MM.1S (cell line): ENCODE data around the gene ADAMTS2.

Experiments used
- DNase-seq: peaks from one replicate; pipeline ENCODE4 v3.0.0-alpha.2; 2015
- H2AFZ ChIP-seq: fragments of 300-600 bp; sonication (generic); 2 replicates; pipeline ENCODE4 v1.6.0; 2016; ENCODE audit warnings: antibody characterized with exemption, low read length
- H3F3A ChIP-seq: fragments of 300-600 bp; sonication (generic); 2 replicates; pipeline ENCODE4 v1.6.1; 2016; ENCODE audit warnings: mild to moderate bottlenecking, antibody characterized with exemption, low read length, moderate library complexity, mixed read lengths; ENCODE audit not compliant: insufficient read depth
- H3K27ac ChIP-seq: fragments of 300-600 bp; sonication (generic); 2 replicates; pipeline ENCODE4 v1.5.1; 2016; ENCODE audit warnings: mild to moderate bottlenecking, low read length
- H3K27me3 ChIP-seq: fragments of 300-600 bp; sonication (generic); replicated peaks from 2 replicates; pipeline ENCODE4 v1.6.0; 2016; ENCODE audit warnings: low read length; ENCODE audit not compliant: insufficient read depth
- H3K36me3 ChIP-seq: fragments of 300-600 bp; sonication (generic); replicated peaks from 2 replicates; pipeline ENCODE4 v1.6.1; 2016; ENCODE audit warnings: mild to moderate bottlenecking, low read length, mixed read lengths; ENCODE audit not compliant: insufficient read depth
- H3K4me1 ChIP-seq: fragments of 300-600 bp; sonication (generic); 2 replicates; pipeline ENCODE4 v1.6.1; 2016; ENCODE audit warnings: low read length, mixed read lengths
- H3K4me2 ChIP-seq: fragments of 300-600 bp; sonication (generic); 2 replicates; pipeline ENCODE4 v1.6.0; 2016; ENCODE audit warnings: low read depth, low read length
- H3K4me3 ChIP-seq: fragments of 300-600 bp; sonication (generic); 2 replicates; pipeline ENCODE4 v1.5.1; 2016; ENCODE audit warnings: low read length, mixed read lengths
- H3K79me2 ChIP-seq: fragments of 300-600 bp; sonication (generic); 2 replicates; pipeline ENCODE4 v1.6.1; 2016; ENCODE audit warnings: mixed run types, low read length, mixed read lengths
- H3K9ac ChIP-seq: fragments of 300-600 bp; sonication (generic); 2 replicates; pipeline ENCODE4 v1.6.1; 2016; ENCODE audit warnings: low read length, mixed read lengths
- H3K9me2 ChIP-seq: fragments of 300-600 bp; sonication (generic); replicated peaks from 2 replicates; pipeline ENCODE4 v1.6.1; 2016; ENCODE audit warnings: mild to moderate bottlenecking, low read length, mixed read lengths; ENCODE audit not compliant: insufficient read depth
- H3K9me3 ChIP-seq: fragments of 300-600 bp; sonication (generic); replicated peaks from 2 replicates; pipeline ENCODE4 v1.6.1; 2016; ENCODE audit warnings: mild to moderate bottlenecking, low read length, mixed read lengths; ENCODE audit not compliant: insufficient read depth
- H4K20me1 ChIP-seq: fragments of 300-600 bp; sonication (generic); 2 replicates; pipeline ENCODE4 v1.6.1; 2016; ENCODE audit warnings: mild to moderate bottlenecking, low read length, moderate library complexity, mixed read lengths; ENCODE audit not compliant: insufficient read depth
- EZH2 ChIP-seq: fragments of 300-600 bp; sonication (generic); optimal IDR thresholded peaks from 2 replicates; pipeline ENCODE3; 2017; ENCODE audit warnings: low read depth, mild to moderate bottlenecking, antibody characterized with exemption, low read length, mixed read lengths
- EZH2phosphoT487 ChIP-seq: fragments of 300-600 bp; sonication (generic); IDR thresholded peaks from 2 replicates; pipeline ENCODE4 v1.6.1; 2018; ENCODE audit warnings: antibody characterized with exemption, low read length
- TF ChIP-seq, protein P1 (sequence below): fragments of 300-600 bp; sonication (generic); IDR thresholded peaks from 2 replicates; pipeline ENCODE4 v1.5.1; 2016; ENCODE audit warnings: antibody characterized with exemption, low read length, mixed read lengths

ADAMTS2 gene

DNA sequence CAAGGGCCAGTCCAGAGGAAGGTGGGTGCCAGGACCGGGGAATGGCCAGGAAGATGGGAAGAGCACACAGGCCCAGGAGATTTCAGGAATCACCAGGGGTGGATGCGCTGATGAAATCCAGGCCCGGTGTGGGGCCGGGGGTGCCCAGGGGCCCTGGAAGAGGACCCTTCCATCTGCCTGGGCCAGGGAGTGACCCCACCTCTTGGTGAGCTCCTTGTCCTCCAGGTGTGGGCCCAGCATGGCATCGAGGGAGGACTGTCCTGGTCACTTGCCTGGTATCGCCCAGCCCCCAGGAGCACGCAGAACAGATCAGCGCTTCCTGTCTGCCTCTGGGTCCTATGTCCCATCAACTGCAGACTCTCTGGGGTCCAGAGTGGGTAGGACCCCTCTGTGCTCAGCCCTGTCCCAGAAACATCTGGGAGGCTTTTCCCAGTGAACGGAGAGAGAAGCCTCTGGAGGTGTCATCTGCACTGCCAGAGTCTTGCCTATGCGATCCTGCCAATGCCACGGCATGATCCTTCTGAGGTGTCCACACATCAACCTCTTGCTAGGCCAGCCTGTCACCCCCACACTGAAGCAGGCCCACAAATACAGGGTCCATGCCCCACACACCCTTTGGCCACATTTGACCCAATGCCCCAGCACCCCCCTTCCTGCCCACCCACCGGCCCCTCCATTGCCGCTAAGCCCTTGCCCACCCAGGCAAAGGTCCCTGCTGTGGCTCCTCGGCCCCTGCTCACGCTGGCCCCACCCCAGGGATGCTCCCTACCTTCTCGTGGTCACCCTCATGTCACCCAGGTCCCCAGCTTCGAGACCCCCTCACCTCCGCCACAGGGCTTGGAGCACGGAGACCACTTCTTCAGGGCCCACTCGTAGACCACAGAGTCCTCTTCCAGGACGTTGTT lies 217.9 kb downstream of the ADAMTS2 start:
- no peaks in the 10 kb centered on the region for H3K4me1 ChIP-seq
- no peaks in the 10 kb centered on the region for H4K20me1 ChIP-seq
- H3K4me2 ChIP-seq = no peak overlapping the region
- H3K9me3 ChIP-seq = no peaks in the 10 kb centered on the region
- TF ChIP-seq, protein P1, sequence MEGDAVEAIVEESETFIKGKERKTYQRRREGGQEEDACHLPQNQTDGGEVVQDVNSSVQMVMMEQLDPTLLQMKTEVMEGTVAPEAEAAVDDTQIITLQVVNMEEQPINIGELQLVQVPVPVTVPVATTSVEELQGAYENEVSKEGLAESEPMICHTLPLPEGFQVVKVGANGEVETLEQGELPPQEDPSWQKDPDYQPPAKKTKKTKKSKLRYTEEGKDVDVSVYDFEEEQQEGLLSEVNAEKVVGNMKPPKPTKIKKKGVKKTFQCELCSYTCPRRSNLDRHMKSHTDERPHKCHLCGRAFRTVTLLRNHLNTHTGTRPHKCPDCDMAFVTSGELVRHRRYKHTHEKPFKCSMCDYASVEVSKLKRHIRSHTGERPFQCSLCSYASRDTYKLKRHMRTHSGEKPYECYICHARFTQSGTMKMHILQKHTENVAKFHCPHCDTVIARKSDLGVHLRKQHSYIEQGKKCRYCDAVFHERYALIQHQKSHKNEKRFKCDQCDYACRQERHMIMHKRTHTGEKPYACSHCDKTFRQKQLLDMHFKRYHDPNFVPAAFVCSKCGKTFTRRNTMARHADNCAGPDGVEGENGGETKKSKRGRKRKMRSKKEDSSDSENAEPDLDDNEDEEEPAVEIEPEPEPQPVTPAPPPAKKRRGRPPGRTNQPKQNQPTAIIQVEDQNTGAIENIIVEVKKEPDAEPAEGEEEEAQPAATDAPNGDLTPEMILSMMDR = no peak
- no peak for TF ChIP-seq EZH2phosphoT487
- no peak for TF ChIP-seq EZH2
- no peaks in the 10 kb centered on the region for H3K36me3 ChIP-seq
- H2AFZ ChIP-seq = no peak overlapping the region
- no peak for DNase-seq
- H3K27me3 ChIP-seq = 0 out of 2 replicates have a peak, but pooled peaks cover 8% of the 10 kb centered on the region
- no peaks in the 10 kb centered on the region for H3K9me2 ChIP-seq
- no peaks in the 10 kb centered on the region for H3K79me2 ChIP-seq
- no peak overlapping the region for H3K27ac ChIP-seq
- no peak overlapping the region for H3K4me3 ChIP-seq
- no peak overlapping the region for H3K9ac ChIP-seq
- H3F3A ChIP-seq = no peaks in the 10 kb centered on the region

DNA sequence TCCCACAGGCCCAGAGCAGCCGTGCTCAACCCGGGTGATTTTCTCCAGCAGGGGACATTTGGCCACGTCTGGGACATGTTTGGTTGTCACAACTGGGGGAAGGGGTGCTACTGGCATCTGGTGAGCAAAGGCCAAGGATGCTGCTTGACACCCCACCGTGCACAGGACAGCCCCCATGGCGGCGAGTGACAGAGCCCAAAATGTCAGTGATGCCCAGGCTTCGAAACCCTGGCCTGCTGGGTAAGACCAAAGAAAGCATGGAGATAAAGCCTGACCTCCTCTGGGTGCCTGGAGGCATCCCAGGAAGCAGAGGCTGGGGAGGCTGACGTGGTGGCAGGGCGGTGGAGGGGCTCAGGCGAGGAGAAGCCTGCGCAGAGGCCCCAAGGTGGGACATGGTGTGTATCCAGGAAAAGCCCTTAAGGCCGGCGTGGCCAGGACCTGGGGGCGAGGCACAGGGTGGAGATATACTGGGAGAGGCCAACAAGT lies 218.7 kb downstream of the ADAMTS2 start:
- Histone ChIP-seq H3K9ac (no peak overlapping the region), H3K9me3 (no peaks in the 10 kb centered on the region), H3K4me2 (no peak overlapping the region), H3F3A (no peaks in the 10 kb centered on the region), H3K4me3 (no peak overlapping the region), H3K27me3 (0 out of 2 replicates have a peak, but pooled peaks cover 8% of the 10 kb centered on the region), H4K20me1 (no peaks in the 10 kb centered on the region), H3K27ac (no peak overlapping the region), H3K79me2 (no peaks in the 10 kb centered on the region), H3K9me2 (no peaks in the 10 kb centered on the region), H3K36me3 (no peaks in the 10 kb centered on the region), H2AFZ (no peak overlapping the region), H3K4me1 (no peaks in the 10 kb centered on the region)
- DNase-seq = no peak
- no peak for TF ChIP-seq EZH2phosphoT487
- TF ChIP-seq, protein P1 = no peak

DNA sequence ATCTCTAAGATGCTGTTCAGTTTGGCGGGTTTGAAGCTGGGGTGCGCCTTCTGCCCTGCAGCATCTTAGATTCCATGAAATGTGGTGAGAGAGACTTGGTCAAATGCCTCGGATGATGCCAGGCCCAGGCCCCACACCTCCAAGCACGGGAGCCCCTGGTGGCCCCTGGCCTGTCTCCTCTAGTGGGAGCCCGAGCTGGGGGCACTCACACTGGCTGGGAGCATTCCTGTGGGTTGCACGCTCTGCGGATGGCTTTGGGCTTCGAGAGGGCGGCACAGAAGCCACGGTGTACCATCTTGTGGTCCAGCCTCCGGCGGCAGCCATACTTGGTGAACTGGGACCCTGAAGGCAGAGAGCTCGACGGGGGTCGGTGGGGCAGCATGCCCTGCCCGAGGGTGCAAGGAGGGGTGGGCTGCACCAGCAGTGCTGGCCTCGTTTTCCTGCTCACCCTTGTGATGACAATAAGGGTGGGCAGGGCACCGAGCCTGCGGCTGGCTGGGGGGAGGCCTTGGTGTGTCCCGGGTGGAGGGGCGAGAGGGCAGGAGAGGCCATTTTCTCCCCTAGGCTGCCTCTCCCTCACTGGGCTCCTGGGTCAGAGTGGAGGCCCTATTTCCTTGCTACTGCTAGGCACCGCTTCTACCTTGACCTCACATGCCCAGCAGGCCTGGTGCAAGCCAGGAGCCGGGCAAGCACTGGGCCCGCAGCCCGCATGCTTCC lies 219.3 kb downstream of the ADAMTS2 start:
- no peak for DNase-seq
- no peaks in the 10 kb centered on the region for H4K20me1 ChIP-seq
- H3K36me3 ChIP-seq = no peaks in the 10 kb centered on the region
- no peaks in the 10 kb centered on the region for H3K4me1 ChIP-seq
- H2AFZ ChIP-seq = no peak overlapping the region
- no peaks in the 10 kb centered on the region for H3F3A ChIP-seq
- H3K4me2 ChIP-seq = no peak overlapping the region
- H3K27ac ChIP-seq = no peak overlapping the region
- 0 out of 2 replicates have a peak, but pooled peaks cover 4% of the 10 kb centered on the region for H3K27me3 ChIP-seq
- H3K79me2 ChIP-seq = no peaks in the 10 kb centered on the region
- no peak overlapping the region for H3K4me3 ChIP-seq
- H3K9ac ChIP-seq = no peak overlapping the region
- TF ChIP-seq, protein P1 = no peak
- TF ChIP-seq EZH2 (no peak), EZH2phosphoT487 (no peak)
- H3K9me2 ChIP-seq = no peaks in the 10 kb centered on the region
- no peaks in the 10 kb centered on the region for H3K9me3 ChIP-seq
